ENCODE data around the gene CWC27.

GRCh38 chr5:64800926-64801325, 32.2 kb downstream of the CWC27 start:
- TF ChIP-seq POLR2AphosphoS5 (IDR thresholded peaks at IDR 0.05; ENCODE audit: low read depth, low read length) (no peak), POLR2A (IDR thresholded peaks at IDR 0.05; ENCODE audit: low read depth, low read length) (no peak)
